Brain pericyte (primary cell): ENCODE measurements around the gene TBPL2.
"Not testable (repeated sequence)": the region's sequence is repeated elsewhere in the genome, so short reads cannot be mapped to it uniquely, and the experiment has no call there.

Experiments used
- DNase-seq: peaks from one replicate; pipeline ENCODE4 v3.0.0-alpha.2; 2012; ENCODE audit warnings: low read depth, low spot score

The TBPL2 gene

DNA sequence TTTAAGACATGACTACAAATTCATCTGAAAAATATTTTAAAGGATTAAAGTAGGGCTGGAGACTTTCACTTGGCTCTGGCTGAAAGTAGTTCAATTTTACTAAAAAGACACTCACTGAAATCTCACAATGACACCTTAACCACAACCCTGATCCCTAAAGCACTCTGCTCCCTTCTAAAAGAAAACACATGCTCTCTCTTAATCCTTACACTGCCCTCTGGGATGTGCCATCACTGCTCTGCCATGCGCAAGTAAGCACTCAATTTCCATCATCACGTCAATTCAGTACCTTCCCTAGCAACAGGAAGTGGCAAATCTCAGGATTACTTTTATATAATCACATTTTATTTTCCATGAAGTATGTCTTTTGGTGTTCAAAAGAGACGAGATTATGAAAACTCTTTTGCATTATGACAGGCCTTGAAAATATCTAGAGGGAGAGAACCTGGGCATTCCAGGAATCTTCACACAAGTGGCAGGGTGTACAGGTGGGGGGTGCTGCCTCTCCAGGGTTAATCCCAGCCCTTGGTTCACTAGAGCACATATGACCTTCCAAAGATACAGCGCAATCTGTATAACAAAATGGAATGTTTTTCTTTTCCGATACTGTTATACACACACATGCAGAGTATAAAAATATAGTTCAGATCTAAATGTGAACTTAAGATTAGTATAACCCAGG, 36.1 kb downstream of the TBPL2 start:
- DNase-seq = no peak

DNA sequence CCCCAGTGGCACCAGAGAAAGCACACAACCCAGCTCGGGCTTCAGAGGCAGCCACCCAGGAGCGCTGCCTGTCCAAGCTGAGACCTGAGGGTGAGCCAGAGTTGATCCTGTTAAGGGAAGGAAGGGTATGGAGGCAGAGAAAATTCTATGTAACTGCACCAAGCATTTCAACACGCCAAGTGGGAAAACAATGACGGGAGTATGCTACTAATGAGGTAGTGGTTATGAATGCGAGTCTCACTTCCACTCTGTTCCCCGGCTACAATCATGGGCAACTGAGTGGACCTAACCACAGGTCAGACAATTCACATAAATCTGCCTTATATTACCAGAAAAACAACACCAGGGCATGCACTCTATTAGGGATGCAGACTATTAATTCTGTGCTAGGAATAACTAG, 38.7 kb downstream of the TBPL2 start:
- DNase-seq = no peak

DNA sequence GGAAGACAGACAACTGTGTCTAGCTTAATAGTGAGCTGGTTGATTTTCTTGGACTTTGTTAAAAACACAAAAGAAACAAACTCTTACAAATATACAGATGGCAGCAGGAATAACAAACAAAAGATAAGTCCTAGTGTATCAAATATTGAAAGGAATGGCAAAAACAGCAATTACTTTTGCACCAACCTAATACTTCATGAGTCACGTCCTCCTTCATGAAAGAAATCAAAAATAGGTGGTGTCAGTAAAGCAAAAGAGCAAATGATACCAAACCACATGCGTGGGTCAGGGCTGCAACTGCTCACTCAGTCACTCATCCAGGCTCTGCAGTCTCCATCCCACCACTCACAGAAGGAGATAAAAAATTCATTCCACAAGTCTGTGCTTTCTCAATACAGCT, 40.6 kb downstream of the TBPL2 start:
- DNase-seq = no peak

DNA sequence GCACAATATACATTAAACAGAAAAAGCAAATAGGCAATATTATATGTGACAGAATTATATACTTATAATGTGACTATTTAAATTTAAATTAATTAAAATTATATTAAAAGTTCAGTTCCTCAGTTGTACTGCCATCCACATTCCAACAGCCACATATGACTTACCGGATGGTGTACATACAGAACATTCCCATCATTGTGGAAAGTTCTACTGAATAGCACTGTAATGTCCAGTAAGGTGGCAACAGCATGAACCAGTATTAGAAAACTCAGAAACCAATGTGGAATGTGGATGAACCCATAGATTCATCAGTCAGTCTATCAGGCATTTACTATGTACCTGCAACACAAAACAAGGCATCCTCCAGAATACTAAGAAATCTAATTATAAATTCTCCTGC, 41.2 kb downstream of the TBPL2 start:
- no peak for DNase-seq

DNA sequence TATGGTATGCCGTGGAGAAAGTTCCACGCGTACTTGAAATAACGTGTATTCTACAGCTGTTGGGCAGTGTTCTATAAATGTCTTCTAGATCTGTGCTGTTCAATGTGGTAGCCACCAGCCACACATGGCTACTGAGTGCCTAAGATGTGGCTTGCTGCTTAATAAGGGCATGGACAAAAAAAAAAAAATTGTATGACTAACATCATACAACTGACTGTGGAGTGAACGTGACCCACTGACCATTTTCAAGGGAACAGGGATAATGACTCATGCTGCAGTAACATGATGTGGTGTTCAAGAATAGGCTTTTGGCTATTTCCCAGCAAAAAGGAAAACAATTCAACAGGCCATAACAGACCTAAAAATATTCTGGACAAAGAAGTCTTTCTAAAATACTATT, 41.7 kb downstream of the TBPL2 start:
- peak; percentile 85 for DNase-seq

DNA sequence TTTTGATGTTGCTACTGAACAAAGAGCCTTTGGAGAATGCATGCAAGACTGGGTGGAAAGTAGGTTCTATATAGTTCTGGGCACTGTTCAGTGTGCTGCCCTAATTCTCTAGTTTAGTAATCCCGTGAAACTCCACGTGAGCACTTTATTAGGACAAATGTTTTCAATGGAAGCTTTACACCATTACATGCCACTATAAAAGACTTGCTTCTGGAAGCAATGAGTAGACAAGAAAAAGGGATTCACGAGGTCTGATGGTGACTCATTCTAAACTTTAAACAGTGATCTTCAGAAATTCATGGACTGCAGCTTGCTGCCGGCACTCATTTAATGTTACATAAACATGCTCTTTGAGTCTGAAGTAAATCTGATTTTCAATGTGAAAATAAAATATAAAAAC, 51.1 kb downstream of the TBPL2 start:
- DNase-seq = no peak

DNA sequence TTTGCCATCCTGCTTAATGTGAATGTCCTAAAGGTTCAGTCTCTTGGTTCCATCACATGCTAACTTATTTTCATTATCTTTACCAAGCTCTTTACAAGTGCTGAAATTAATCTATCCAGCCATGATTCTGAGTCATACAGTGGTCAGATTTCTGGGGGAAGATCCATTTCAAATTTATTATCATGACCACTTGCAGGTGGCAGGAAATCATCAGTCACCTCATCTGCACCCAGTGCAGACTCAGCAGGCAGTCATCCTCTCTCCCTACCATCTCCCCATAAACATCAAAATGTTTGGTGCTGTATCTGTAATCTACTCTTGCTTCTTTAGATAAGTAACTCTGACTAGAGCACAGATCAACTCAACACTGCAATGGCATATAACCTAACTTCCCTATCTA, 52.3 kb downstream of the TBPL2 start:
- DNase-seq = no peak

DNA sequence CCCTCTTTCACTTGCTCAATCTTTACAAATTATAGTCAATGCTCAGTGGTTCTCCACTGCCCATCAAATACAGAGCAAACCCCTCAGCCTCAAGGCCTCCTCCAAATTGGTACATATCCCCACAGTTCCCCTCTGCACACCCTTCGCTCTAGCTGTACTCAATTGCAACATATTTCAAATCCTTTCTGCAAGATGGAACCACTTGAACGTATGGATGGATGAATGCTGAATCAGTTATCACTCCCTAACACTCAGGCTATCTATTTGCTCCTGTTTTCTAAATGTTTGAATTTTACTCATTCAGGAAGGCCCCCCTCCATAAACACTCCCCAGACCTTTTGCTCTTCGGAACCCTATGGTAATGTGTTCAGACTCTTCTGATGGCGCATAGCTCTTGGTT, 53.3 kb downstream of the TBPL2 start:
- DNase-seq = no peak

DNA sequence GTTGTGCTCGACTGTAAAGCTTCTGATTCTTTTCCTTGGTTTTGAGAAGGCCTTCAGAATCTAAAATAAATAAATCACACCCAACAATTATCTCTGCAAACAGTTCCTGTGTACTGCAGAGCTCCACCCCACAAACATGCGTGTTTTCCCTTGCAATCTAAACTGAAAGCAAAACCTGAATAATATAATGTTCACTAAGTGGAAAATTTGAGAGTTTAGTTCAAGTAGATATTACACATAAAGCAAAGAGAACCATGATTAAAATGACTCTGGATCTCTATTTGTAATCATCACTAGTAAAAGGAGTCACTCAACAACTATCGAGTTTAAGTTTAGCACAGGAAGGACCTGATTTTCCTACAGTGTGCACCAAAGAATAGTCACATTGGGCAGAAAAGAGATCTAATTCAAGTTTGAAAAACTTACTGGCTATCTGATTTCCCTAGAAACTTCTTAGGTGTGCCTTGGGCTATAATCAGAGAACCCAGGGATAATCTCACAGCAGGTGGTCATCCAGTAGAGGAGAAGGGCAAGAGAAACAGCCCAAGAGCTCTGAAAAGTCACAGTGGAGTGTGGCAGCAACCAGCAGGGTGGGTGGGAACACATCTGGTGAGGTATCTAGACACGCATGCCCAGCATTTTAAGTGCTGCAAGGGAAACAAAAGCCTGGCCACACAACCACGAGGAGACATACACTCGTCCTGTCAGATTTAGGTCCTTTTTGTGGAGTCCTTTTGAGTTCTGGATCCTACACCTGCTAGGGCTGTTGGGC, 54.2 kb downstream of the TBPL2 start:
- DNase-seq = no peak

DNA sequence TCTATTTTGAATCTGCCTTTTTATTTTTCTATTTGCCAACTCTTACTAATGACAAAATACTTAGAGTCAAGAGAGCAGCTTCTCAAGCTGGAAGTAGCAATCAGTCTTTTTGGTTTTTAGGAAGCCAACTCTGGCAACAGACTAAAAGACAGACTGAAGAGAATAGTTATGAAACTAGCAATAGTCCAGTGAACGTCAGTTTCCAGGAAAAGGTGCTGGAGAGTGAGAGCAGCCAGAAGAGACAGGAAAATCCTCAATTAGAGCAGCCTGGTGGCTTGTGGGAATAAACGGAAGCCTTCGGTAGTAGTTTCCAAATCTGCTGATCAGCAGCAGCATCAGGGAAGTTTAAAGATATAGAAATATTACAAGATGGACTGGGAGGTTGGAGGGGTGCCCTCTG, 55.9 kb downstream of the TBPL2 start:
- DNase-seq = no peak

DNA sequence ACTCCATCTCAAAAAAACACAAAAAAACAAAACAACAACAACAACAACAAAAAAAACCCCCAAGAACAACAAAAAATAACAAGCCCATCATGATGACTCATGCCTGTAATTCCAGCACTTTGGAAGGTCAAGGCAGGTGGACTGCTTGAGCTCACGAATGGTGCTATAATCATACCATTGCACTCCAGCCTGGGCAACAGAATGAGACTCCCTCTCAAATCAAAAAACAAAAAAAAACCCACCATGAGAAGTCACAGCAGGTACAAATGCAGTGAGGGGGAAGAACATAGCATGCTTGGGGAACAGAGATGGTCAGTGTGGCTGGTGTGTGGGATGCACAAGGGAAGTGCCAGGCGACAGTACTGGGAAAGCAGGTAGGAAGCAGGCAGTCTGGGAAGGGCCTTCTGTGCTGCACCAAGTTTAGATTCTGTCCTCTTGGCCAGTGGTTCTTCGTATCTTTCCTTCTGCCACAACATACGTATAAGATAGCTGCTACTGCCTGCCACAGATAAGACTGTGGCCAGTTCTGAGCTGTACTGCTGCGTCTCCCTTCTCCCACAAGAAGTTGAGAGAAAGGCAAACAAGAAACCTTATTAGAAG, 56.8 kb downstream of the TBPL2 start:
- DNase-seq = no peak

DNA sequence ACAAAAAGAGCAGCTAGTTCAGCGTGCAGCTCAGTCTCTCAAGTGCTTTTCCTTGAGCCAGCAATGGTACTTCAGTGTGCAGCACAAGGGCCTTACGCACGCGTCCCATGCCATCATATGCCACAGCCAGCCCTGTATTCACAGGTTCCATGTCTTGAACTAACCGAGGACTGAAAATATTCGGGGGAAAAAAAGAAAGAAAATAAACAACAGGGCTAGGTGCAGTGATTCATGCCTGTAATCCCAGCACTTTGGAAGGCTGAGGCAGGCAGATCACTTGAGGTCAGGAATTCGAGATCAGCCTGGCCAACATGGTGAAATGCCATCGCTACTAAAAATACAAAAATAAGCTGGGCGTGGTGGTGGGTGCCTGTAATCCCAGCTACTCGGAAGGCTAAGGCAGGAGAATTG, 57.4 kb downstream of the TBPL2 start:
- not testable (repeated sequence) for DNase-seq

DNA sequence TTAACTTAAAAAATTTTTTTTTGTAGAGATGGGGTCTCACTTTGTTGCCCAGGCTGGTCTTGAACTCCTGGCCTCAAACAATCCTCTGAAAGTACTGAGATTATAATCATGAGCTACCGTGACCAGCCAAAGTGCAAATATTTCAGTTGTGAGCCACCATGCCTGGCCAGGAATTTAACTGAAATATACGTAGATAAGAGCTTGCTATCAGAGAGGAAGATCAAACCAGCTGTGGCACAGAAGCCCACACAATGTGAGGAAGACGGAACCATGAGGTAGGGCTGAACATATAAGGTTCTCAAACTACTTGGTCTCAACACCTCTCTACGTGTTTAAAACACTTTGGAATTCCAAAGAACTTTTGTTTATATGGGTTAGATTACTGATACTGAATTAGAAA, 57.9 kb downstream of the TBPL2 start:
- no peak for DNase-seq

DNA sequence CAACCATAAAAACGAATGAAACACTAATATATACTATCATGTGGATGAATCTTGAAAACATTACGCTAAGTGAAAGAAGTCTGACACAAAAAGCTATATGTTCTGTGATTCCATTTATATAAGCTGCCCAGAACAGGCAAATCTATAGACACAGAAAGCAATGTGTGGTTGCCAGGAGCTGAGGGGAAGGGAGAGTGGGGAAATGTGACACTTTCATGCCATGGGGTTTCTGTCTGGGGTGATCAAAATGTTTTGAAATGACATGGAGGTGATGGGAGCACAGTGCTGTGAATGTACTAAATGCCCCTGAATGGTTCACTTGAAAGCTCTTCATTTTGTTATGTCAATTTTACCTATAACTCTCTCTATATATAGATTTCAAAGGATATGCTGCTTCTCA, 58.9 kb downstream of the TBPL2 start:
- DNase-seq = no peak

DNA sequence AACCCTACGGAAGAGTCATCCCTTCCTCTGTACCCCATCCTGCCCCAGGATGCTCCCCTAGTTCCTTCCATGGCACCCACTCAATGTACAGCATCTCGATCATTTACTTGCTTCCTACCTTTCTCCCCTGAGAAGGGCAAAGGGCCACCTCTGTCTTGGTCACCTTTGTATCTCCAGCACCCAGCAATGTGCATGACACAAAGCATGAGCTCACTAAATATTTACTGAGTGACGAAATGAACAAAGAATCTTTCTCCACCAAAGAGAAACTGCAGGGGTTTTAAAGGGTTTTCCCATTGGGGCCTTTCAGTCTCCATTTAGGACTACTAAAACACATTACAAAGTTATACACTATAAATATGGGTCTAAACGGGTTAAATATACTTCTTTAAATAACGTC, 59.4 kb downstream of the TBPL2 start:
- no peak for DNase-seq

DNA sequence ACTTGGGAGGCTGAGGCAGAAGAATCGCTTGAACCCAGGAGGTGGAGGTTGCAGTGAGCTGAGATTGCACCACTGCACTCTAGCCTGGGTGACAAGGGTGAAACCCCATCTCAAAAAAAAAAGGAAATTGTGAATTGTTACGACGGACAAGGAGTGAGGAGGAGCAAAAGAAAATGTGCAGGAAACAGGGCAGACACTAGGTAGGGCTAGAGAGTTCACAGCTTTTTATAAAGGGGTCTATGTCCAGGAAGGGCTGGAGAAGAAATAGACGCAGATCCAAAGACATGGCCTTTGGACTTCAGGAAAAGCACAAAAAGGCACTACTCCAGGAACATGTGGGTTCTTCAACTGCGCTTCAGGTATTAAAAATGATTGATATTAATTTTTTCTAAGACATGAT, 63.2 kb downstream of the TBPL2 start:
- DNase-seq = no peak

DNA sequence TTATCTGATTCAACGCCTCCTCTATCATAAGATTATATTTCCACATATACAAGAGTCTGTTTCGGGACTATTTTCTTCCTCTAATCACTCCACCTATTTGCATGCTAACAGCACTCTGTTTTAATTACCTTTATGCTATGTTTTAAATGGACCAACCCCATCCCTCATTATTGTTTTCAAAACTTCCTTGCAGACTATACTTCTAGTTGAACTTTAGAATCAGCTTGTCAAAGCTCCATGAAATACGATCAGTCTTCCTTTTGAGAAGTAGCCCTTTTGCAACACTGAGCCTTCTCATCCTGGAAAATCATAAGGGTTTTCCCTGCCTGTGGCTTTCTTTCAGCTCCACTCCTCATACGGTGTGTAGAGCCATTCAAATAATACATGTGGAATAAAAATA, 65.6 kb downstream of the TBPL2 start:
- no peak for DNase-seq

DNA sequence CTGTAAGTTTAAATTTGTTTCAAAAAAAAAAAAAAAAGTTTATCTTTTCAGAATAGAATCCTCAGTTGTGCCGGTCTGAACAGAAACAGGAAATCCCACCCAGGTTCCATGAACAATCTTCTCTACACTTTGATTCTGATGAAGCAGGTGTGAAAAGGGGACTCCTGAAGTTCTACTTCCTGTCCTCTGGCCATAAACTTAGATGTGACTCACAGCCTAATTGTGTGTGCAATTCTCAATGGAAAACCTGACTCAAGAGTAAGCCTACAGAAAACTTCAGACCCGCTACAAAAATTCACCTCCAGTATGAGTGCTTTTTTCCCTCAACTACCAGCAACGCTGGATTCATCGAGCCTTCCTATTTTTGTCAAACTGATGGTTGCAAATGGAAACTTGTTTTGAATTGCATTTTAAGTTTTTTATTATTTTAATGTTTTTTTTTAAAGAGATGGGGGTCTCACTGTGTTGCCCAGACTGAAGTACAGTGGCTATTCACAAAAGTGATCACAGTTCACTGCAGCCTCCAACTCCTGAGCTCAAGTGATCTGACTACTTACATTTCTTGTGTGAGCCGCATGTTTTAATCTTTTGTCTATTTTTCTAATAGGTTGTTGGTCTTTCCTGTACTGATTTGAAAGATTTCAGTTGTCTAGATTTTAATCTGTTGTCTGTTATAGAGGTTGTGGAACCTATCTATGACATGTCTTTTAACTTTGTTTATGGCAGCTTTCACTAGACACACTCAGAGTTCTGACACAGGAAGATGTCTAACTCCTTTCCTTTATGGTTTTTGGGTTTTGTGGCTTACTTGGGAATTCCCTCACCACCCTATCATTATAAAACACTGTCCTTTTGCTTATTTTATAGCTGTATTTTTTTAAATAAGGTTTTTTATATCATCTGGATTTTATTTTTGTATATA, 66.4 kb downstream of the TBPL2 start:
- no peak for DNase-seq

DNA sequence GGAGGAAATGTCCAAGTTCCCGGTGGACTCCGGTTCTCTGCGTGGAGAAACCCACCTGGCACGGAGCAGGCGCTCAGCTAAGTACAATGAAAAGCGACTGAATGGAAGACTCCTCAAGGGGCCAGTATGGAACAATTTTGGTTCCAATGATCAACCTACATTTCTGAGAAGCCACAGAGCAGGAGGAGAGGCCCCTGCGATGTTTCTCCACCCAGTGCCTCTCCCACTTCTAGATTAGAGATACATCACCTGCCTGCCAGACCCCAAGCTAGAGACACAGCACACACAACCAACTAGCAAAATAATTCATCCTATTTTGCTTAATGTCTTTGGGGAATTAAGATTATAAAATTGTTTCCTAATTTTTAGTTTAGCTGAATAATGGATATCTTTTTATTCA, 67.6 kb downstream of the TBPL2 start:
- no peak for DNase-seq

DNA sequence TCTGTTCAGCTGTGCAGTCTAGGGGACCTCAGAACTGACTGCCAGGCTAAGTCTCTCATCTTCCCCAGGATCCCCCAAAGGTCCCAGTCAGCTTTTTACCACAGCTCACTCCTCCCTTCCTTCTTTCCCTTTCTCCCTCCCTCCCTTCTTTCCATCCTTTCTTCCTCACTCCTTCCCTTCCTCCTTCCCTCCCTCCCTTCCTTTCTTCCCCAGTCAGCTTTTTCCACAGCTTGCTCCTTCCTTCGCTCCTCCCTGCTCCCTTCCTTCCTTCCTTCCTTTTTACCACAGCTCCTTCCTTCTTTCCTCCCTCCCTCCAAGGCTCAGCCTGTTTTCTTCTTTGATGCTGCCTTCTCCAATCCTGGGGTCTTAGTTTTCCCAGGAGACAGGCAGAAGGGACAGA, 68.0 kb downstream of the TBPL2 start:
- DNase-seq = no peak

DNA sequence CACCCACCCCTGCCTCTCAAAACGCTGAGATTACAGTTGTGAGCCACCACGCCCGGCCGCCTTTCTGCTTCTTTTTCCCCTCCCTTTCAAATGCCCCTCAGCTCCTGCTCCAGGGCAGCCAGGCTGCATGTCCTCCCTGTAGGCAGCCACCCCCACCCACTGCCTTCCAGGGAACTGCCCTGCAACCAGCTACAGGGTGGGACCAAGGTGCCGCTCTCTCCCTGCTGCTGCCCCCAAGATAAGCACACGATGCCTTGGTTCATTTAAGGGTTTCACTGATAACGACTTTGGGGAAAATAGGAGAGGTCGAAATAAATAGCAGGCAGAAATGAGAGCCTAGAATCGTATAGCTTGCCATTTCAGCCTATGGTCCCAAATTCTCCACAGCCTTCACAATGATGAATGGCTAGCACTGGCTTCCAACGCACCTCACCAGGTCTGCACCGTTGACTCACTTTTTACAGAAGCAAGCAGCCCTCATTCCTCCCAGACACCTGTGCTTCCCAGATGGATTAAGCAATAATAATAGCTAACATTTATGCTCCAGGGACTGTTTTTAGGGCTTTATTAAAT, 69.4 kb downstream of the TBPL2 start:
- DNase-seq = no peak

DNA sequence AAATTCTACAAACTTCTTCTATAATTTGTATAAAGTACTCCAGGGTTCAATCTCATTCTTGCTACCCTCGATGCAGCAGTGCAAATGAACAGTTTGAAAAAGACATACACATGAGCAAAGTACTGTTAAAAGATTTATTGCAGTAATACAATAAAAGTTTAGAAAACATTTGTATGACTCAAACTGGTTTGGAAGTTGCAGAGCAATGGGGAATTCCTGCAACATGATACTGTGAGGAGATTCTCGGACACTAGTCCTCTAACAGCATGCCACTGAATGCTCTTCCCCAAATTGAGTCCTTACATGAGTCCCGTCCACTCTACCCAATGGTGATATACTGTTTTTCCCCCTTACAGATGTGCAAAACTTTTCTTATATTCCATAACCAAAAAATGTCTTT, 74.1 kb downstream of the TBPL2 start:
- DNase-seq = no peak
